NCI-H226 (cell line): Measurements from ENCODE around the gene SMIM34.
"Not testable (repeated sequence)": the region's sequence is repeated elsewhere in the genome, so short reads cannot be mapped to it uniquely, and the experiment has no call there.

ENCODE experiments used
- DNase-seq: peaks from one replicate; pipeline ENCODE4 v3.0.0-alpha.2; 2015

The SMIM34 gene

GRCh38 chr21:34423805-34424204, at the start of gene SMIM34:
SMIM34 (minus strand) TSS chr21:34423951; CDS start chr21:34423839, 112 bp downstream.
- DNase-seq, result not testable (repeated sequence)

- not testable (repeated sequence) for DNase-seq
Measured at GRCh38 chr21:34467333-34467732, 43.6 kb upstream of the SMIM34 start.

- DNase-seq, result not testable (repeated sequence)
Measured at GRCh38 chr21:34459426-34459825, 35.7 kb upstream of the SMIM34 start.

GRCh38 chr21:34458266-34458665, 34.5 kb upstream of the SMIM34 start:
- not testable (repeated sequence) for DNase-seq

- DNase-seq, result not testable (repeated sequence)
Measured at GRCh38 chr21:34456180-34456579, 32.4 kb upstream of the SMIM34 start.

GRCh38 chr21:34455628-34456027, 31.9 kb upstream of the SMIM34 start:
- DNase-seq, result not testable (repeated sequence)

GRCh38 chr21:34447018-34447417, 23.3 kb upstream of the SMIM34 start:
- DNase-seq, result not testable (repeated sequence)

- DNase-seq, result not testable (repeated sequence)
Measured at GRCh38 chr21:34443486-34443885, 19.7 kb upstream of the SMIM34 start.

GRCh38 chr21:34429710-34430109, 6.0 kb upstream of the SMIM34 start:
- not testable (repeated sequence) for DNase-seq

GRCh38 chr21:34428441-34428840, 4.7 kb upstream of the SMIM34 start:
- not testable (repeated sequence) for DNase-seq

- not testable (repeated sequence) for DNase-seq
Measured at GRCh38 chr21:34427339-34427738, 3.6 kb upstream of the SMIM34 start.

- not testable (repeated sequence) for DNase-seq
Measured at GRCh38 chr21:34417448-34418077, 6.2 kb downstream of the SMIM34 start.

GRCh38 chr21:34407294-34407693, 16.5 kb downstream of the SMIM34 start:
- not testable (repeated sequence) for DNase-seq

- DNase-seq, result not testable (repeated sequence)
Measured at GRCh38 chr21:34406676-34407075, 17.1 kb downstream of the SMIM34 start.

GRCh38 chr21:34406102-34406501, 17.6 kb downstream of the SMIM34 start:
- not testable (repeated sequence) for DNase-seq

- not testable (repeated sequence) for DNase-seq
Measured at GRCh38 chr21:34405686-34406085, 18.1 kb downstream of the SMIM34 start.

- DNase-seq, result not testable (repeated sequence)
Measured at GRCh38 chr21:34404742-34405141, 19.0 kb downstream of the SMIM34 start.

GRCh38 chr21:34400522-34400921, 23.2 kb downstream of the SMIM34 start:
- not testable (repeated sequence) for DNase-seq

GRCh38 chr21:34383724-34384415, 39.9 kb downstream of the SMIM34 start:
- not testable (repeated sequence) for DNase-seq

GRCh38 chr21:34383138-34383537, 40.6 kb downstream of the SMIM34 start:
- not testable (repeated sequence) for DNase-seq

- not testable (repeated sequence) for DNase-seq
Measured at GRCh38 chr21:34375619-34375972, 48.2 kb downstream of the SMIM34 start.

- DNase-seq, result not testable (repeated sequence)
Measured at GRCh38 chr21:34374940-34375618, 48.7 kb downstream of the SMIM34 start, which contains the start of gene SMIM11. SMIM11 (plus strand) TSS chr21:34375507; CDS start chr21:34379505, 3,998 bp downstream.

GRCh38 chr21:34374462-34374861, 49.3 kb downstream of the SMIM34 start:
- not testable (repeated sequence) for DNase-seq
